Liver (tissue), 9 donors: ENCODE measurements around the gene SLC11A2. TPM values are rescaled to one million over a fixed set of nuclear protein-coding genes. Genes with fewer than 3 reads are reported as not detected.

ENCODE experiments used
- DNase-seq: peaks from one replicate; pipeline ENCODE4 v3.0.0-alpha.2; 2017; ENCODE audit warnings: low spot score
- H3K27ac ChIP-seq, 2 donors: one replicate each; pipeline ENCODE4 v1.7.0; 2013; ENCODE audit warnings: inconsistent platforms in 2 of 2, low read length in 2 of 2, control low read depth in 1 of 2, low read depth in 1 of 2, mild to moderate bottlenecking in 1 of 2
- H3K27me3 ChIP-seq, 4 donors: one replicate each; pipeline versions ENCODE4 v1.6.1 to v1.7.0; 2013; ENCODE audit warnings: low read length in 3 of 4, inconsistent platforms in 1 of 4, mild to moderate bottlenecking in 1 of 4, moderate library complexity in 1 of 4; ENCODE audit not compliant: control insufficient read depth in 4 of 4, insufficient read depth in 4 of 4
- H3K36me3 ChIP-seq, 4 donors: one replicate each; pipeline versions ENCODE4 v1.6.1 to v1.7.0; 2013; ENCODE audit warnings: low read length in 3 of 4, mild to moderate bottlenecking in 3 of 4, low read depth in 1 of 4, moderate library complexity in 1 of 4; ENCODE audit not compliant: control insufficient read depth in 4 of 4, insufficient read depth in 3 of 4
- H3K4me1 ChIP-seq, 4 donors: one replicate each; pipeline versions ENCODE4 v1.6.1 to v1.7.0; 2013; ENCODE audit warnings: low read length in 3 of 4, mild to moderate bottlenecking in 3 of 4, moderate library complexity in 1 of 4; ENCODE audit not compliant: control insufficient read depth in 4 of 4, insufficient read depth in 4 of 4
- H3K4me3 ChIP-seq, 3 donors: one replicate each; pipeline versions ENCODE4 v1.6.1 to v1.7.0; 2013; ENCODE audit warnings: low read length in 3 of 3, control low read depth in 1 of 3, low read depth in 1 of 3, mild to moderate bottlenecking in 1 of 3
- H3K9ac ChIP-seq, 2 donors: one replicate each; pipeline ENCODE4 v1.7.0; 2013; ENCODE audit warnings: low read length in 2 of 2, mild to moderate bottlenecking in 2 of 2, moderate library complexity in 2 of 2, control low read depth in 1 of 2, low read depth in 1 of 2
- H3K9me3 ChIP-seq, 4 donors: one replicate each; pipeline versions ENCODE4 v1.6.1 to v1.7.0; 2013; ENCODE audit warnings: low read length in 3 of 4; ENCODE audit not compliant: control insufficient read depth in 4 of 4
- ATF3 ChIP-seq: IDR thresholded peaks from 2 replicates; pipeline ENCODE4 v1.6.1; 2016; ENCODE audit warnings: antibody characterized with exemption
- CTCF ChIP-seq: fragments of 150-350 bp; IDR thresholded peaks from 2 replicates; pipeline ENCODE4 v1.5.1; 2017; ENCODE audit warnings: improper control_type of control experiment, low read depth, low read length; ENCODE audit not compliant: missing input control
- EGR1 ChIP-seq, 2 donors: IDR thresholded peaks; 2 replicates each; pipeline ENCODE4 v1.6.1; 2016 to 2018; ENCODE audit warnings: antibody characterized with exemption in 2 of 2, low read depth in 2 of 2
- FOXA1 ChIP-seq: IDR thresholded peaks from 2 replicates; pipeline ENCODE4 v1.6.1; 2016; ENCODE audit warnings: antibody characterized with exemption
- FOXA2 ChIP-seq: IDR thresholded peaks from 2 replicates; pipeline ENCODE4 v1.6.1; 2016; ENCODE audit warnings: antibody characterized with exemption
- GABPA ChIP-seq, 2 donors: IDR thresholded peaks in 1 of 2; conservative IDR thresholded peaks in 1 of 2; 2 replicates each; pipeline ENCODE4 v1.6.1; 2016; ENCODE audit warnings: antibody characterized with exemption in 2 of 2, mild to moderate bottlenecking in 1 of 2, moderate library complexity in 1 of 2
- HNF4A ChIP-seq, 2 donors: conservative IDR thresholded peaks; 2 replicates each; pipeline ENCODE4 v1.6.1; 2016; ENCODE audit warnings: antibody characterized with exemption in 2 of 2, mild to moderate bottlenecking in 2 of 2
- HNF4G ChIP-seq: IDR thresholded peaks from 2 replicates; pipeline ENCODE4 v1.6.1; 2016; ENCODE audit warnings: antibody characterized with exemption
- JUND ChIP-seq, 2 donors: IDR thresholded peaks; 2 replicates each; pipeline ENCODE4 v1.6.1; 2016; ENCODE audit warnings: antibody characterized with exemption in 2 of 2
- NR2F2 ChIP-seq: IDR thresholded peaks from 2 replicates; pipeline ENCODE4 v1.6.1; 2016; ENCODE audit warnings: antibody characterized with exemption
- RAD21 ChIP-seq, 2 donors: IDR thresholded peaks; 2 replicates each; pipeline ENCODE4 v1.6.1; 2016; ENCODE audit warnings: antibody characterized with exemption in 2 of 2, mild to moderate bottlenecking in 2 of 2
- REST ChIP-seq: IDR thresholded peaks from 2 replicates; pipeline ENCODE4 v1.6.1; 2016; ENCODE audit warnings: antibody characterized with exemption, mild to moderate bottlenecking
- RXRA ChIP-seq, 2 donors: IDR thresholded peaks; 2 replicates each; pipeline ENCODE4 v1.6.1; 2017 to 2018; ENCODE audit warnings: antibody characterized with exemption in 2 of 2, mild to moderate bottlenecking in 1 of 2
- SP1 ChIP-seq: IDR thresholded peaks from 2 replicates; pipeline ENCODE4 v1.6.1; 2018; ENCODE audit warnings: antibody characterized with exemption, mild to moderate bottlenecking
- TAF1 ChIP-seq: conservative IDR thresholded peaks from 2 replicates; pipeline ENCODE4 v1.6.1; 2016; ENCODE audit warnings: antibody characterized with exemption, mild to moderate bottlenecking
- YY1 ChIP-seq: IDR thresholded peaks from 2 replicates; pipeline ENCODE4 v1.6.1; 2016; ENCODE audit warnings: antibody characterized with exemption, mild to moderate bottlenecking
- ZBTB33 ChIP-seq: IDR thresholded peaks from 2 replicates; pipeline ENCODE4 v1.6.1; 2016; ENCODE audit warnings: antibody characterized with exemption
- WGBS: extraction: QIAGEN DNeasy Blood & Tissue Kit; methylation state at CpG from one replicate; pipeline ENCODE4 v1.1.7; 2013; 5-methylcytosine and 5-hydroxymethylcytosine counted together
- polyA plus RNA-seq, 2 donors: library from polyadenylated mRNA; stranded (reverse) in 1 of 2; unstranded in 1 of 2; fragments of 200-250 nt in 1 of 2; fragments of >200 nt in 1 of 2; fragmentation: Nextera tagmentation in 1 of 2; extraction: Ambion mirVana in 1 of 2; gene quantifications; one replicate each; pipeline versions ENCODE4 v1.2.1 to v1.2.3, GENCODE V29; 2013 to 2015
- total RNA-seq, 2 donors: library from RNA; depleted of rRNA; stranded (reverse); fragments of >200 nt; gene quantifications; one replicate each; pipeline ENCODE4 v1.2.3, GENCODE V29; 2014
- TF ChIP-seq, protein P1 (sequence below): IDR thresholded peaks from 2 replicates; pipeline ENCODE4 v1.6.1; 2016; ENCODE audit warnings: antibody characterized with exemption
- donor health status: healthy.
- donor health status: healthy.
- donor health status: healthy.
- donor health status: healthy.
- donor health status: healthy.

Gene SLC11A2
- total and polyA plus RNA-seq, 4 donors: 15.2 to 108 (median 52.2) TPM

DNA sequence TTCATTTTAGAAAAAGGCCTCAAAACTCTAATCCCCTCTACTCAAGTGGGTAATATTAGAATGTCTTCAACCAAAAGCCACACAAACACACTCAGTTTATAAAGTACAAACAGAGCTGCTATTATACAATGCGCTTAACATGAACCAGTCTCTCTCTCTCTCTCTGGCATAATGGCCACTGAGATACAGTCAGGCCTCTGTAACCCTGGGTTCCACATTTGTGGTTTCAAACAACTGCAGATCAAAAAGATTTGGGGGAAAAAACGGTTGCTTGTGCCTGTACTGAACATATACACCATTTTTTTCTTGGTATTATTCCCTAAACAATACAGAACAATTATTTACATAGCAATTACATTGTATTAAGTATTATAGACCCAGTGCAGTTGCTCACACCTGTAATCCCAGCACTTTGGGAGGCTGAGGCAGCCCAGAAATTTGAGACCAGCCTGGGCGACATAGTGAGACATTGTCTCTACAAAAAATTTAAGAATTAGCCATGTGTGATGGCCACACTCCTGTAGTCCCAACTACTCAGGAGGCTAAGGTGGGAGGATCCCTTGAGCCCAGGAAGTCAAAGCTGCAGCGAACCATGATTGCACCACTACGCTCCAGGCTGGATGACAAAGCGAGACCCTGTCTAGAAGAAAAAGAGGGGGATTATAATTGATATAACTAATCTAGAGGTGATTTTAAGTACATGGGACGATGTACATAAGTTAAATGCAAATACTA is 5.6 kb downstream of the SLC11A2 start:
- Histone ChIP-seq H3K9me3 (no peaks in the 10 kb centered on the region), H3K9ac (no peak overlapping the region), H3K27me3 (no peaks in the 10 kb centered on the region), H3K4me3 (no peak overlapping the region), H3K27ac (no peak overlapping the region), H3K36me3 (no peaks in the 10 kb centered on the region), H3K4me1 (peaks cover 3 to 33% (median 17%) of the 10 kb centered on the region in 4 donors)
- TF ChIP-seq REST (no peak), RAD21 (IDR thresholded peaks at IDR 0.05) (no peak), RXRA (IDR thresholded peaks at IDR 0.05) (no peak), ATF3 (no peak), GABPA (IDR thresholded peaks at IDR 0.05 in 1 of 2, conservative IDR thresholded peaks at IDR 0.05 in 1 of 2) (no peak), TAF1 (no peak), CTCF (no peak), FOXA2 (no peak), JUND (IDR thresholded peaks at IDR 0.05) (no peak), HNF4A (conservative IDR thresholded peaks at IDR 0.05) (no peak), HNF4G (no peak), NR2F2 (no peak), ZBTB33 (no peak), SP1 (no peak), EGR1 (IDR thresholded peaks at IDR 0.05; ENCODE audit: low read depth in 2 of 2) (no peak), YY1 (no peak), FOXA1 (no peak)
- TF ChIP-seq, protein P1, sequence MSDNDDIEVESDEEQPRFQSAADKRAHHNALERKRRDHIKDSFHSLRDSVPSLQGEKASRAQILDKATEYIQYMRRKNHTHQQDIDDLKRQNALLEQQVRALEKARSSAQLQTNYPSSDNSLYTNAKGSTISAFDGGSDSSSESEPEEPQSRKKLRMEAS: no peak
- no peak for DNase-seq
- 91% methylated on average over 7 of the region's 7 CpGs for WGBS
